CD4-positive, alpha-beta T cell treated with Interferon alpha-2 for 1 hour (primary cell): ENCODE data around the gene BOK.

Experiments used
- DNase-seq, 2 donors: peaks; one replicate each; pipeline ENCODE4 v3.0.0-alpha.2; 2020 to 2022

Gene BOK

GRCh38 chr2:241539616-241540374 lies 18.8 kb upstream of the BOK start:
- no peak for DNase-seq

- DNase-seq, result no peak
These were observed 18.2 kb upstream of the BOK start for GRCh38 chr2:241540401-241540770.

- DNase-seq, result peak; percentile 51 to 60
These were observed 17.6 kb upstream of the BOK start for GRCh38 chr2:241540771-241541561.

GRCh38 chr2:241541564-241542277 lies 16.8 kb upstream of the BOK start:
- no peak for DNase-seq

- no peak for DNase-seq
These were observed 16.3 kb upstream of the BOK start for GRCh38 chr2:241542278-241542605.

GRCh38 chr2:241545106-241545505 lies 13.4 kb upstream of the BOK start:
- no peak for DNase-seq

- DNase-seq, result no peak
These were observed 12.7 kb upstream of the BOK start for GRCh38 chr2:241545523-241546473.

GRCh38 chr2:241546771-241547498 lies 11.6 kb upstream of the BOK start:
- DNase-seq, result no peak

GRCh38 chr2:241547781-241548450 lies 10.6 kb upstream of the BOK start:
- no peak for DNase-seq

- no peak for DNase-seq
These were observed 10.1 kb upstream of the BOK start for GRCh38 chr2:241548451-241548835.

- DNase-seq, result no peak
These were observed 7.6 kb upstream of the BOK start for GRCh38 chr2:241550616-241551580.

- DNase-seq, result no peak
These were observed 6.9 kb upstream of the BOK start for GRCh38 chr2:241551599-241551997.

GRCh38 chr2:241551998-241552737 lies 6.4 kb upstream of the BOK start:
- no peak for DNase-seq

- no peak for DNase-seq
These were observed 5.1 kb upstream of the BOK start for GRCh38 chr2:241553512-241553830.

- no peak for DNase-seq
These were observed 4.6 kb upstream of the BOK start for GRCh38 chr2:241553981-241554380.

GRCh38 chr2:241554610-241555322 lies 3.8 kb upstream of the BOK start:
- DNase-seq, result no peak

- DNase-seq, result no peak
These were observed 2.8 kb upstream of the BOK start for GRCh38 chr2:241555711-241556110.

GRCh38 chr2:241556746-241557145 lies 1.8 kb upstream of the BOK start:
- DNase-seq, result no peak
